Suprapubic skin (tissue), 4 donors: ENCODE measurements around the gene ANKRD2. TPM values are rescaled to one million over a fixed set of nuclear protein-coding genes. Genes with fewer than 3 reads are reported as not detected.

Experiments
- DNase-seq, 2 donors: peaks; one replicate each; pipeline ENCODE4 v3.0.0-alpha.2; 2019; ENCODE audit warnings: low spot score in 2 of 2
- H3K27ac ChIP-seq: fragments of 200-600 bp; sonication (generic); one replicate; pipeline ENCODE4 v1.5.1; 2019
- H3K27me3 ChIP-seq: fragments of 200-600 bp; sonication (generic); one replicate; pipeline ENCODE4 v1.5.1; 2019
- H3K36me3 ChIP-seq: fragments of 200-600 bp; sonication (generic); one replicate; pipeline ENCODE4 v1.5.1; 2019
- H3K4me1 ChIP-seq: fragments of 200-600 bp; sonication (generic); one replicate; pipeline ENCODE4 v1.5.1; 2019
- H3K4me3 ChIP-seq: fragments of 200-600 bp; sonication (generic); one replicate; pipeline ENCODE4 v1.5.1; 2019; ENCODE audit warnings: mild to moderate bottlenecking
- H3K9me3 ChIP-seq: fragments of 200-600 bp; sonication (generic); one replicate; pipeline ENCODE4 v1.5.1; 2019
- CTCF ChIP-seq, 2 donors: fragments of 200-600 bp in 1 of 2; fragments of 450-650 bp in 1 of 2; sonication (generic) in 1 of 2; IDR thresholded peaks; one replicate each; pipeline ENCODE4 v1.5.1; 2016 to 2019; ENCODE audit warnings: antibody characterized with exemption in 2 of 2, mild to moderate bottlenecking in 1 of 2, moderate library complexity in 1 of 2
- EP300 ChIP-seq: sonication (generic); formaldehyde crosslinking; IDR thresholded peaks from one replicate; pipeline ENCODE4 v1.6.1; 2017; ENCODE audit warnings: antibody characterized with exemption
- POLR2A ChIP-seq, 2 donors: fragments of 450-650 bp; IDR thresholded peaks; one replicate each; pipeline ENCODE4 v1.6.1; 2017; ENCODE audit warnings: antibody characterized with exemption in 2 of 2, mild to moderate bottlenecking in 2 of 2, moderate library complexity in 2 of 2
- POLR2AphosphoS5 ChIP-seq, 3 donors: sonication (generic); formaldehyde crosslinking; IDR thresholded peaks; one replicate each; pipeline ENCODE4 v1.6.1; 2017; ENCODE audit warnings: antibody characterized with exemption in 3 of 3
- WGBS: methylation state at CpG from one replicate; pipeline ENCODE4 v1.1.5; 2018; 5-methylcytosine and 5-hydroxymethylcytosine counted together
- total RNA-seq, 4 donors: library from RNA; depleted of rRNA; stranded (reverse); fragments of >200 nt; gene quantifications; one replicate each; pipeline ENCODE4 v1.1.0, GENCODE V29; 2016

ANKRD2 gene
- total RNA-seq, 4 donors from 2014 or later: 0.45 to 2.5 (median 2.0) TPM; not detected in 1

- Histone ChIP-seq H3K27ac (no peak overlapping the region), H3K9me3 (no peaks in the 10 kb centered on the region), H3K36me3 (no peaks in the 10 kb centered on the region), H3K4me3 (no peak overlapping the region), H3K4me1 (peaks cover 50% of the 10 kb centered on the region), H3K27me3 (no peaks in the 10 kb centered on the region)
- WGBS: 78% methylated on average over 4 of the region's 4 CpGs
- DNase-seq: no peak
- TF ChIP-seq POLR2AphosphoS5 (IDR thresholded peaks at IDR 0.05) (no peak), POLR2A (IDR thresholded peaks at IDR 0.05) (no peak), EP300 (no peak), CTCF (IDR thresholded peaks at IDR 0.05) (no peak)
These were observed 25.3 kb upstream of the ANKRD2 start for GRCh38 chr10:97547271-97547600.

GRCh38 chr10:97547962-97548361, 24.6 kb upstream of the ANKRD2 start:
- no peak overlapping the region for H3K27ac ChIP-seq
- no peaks in the 10 kb centered on the region for H3K9me3 ChIP-seq
- H3K4me1 ChIP-seq: peaks cover 43% of the 10 kb centered on the region
- no peaks in the 10 kb centered on the region for H3K27me3 ChIP-seq
- TF ChIP-seq POLR2AphosphoS5 (IDR thresholded peaks at IDR 0.05) (no peak), EP300 (no peak)
- DNase-seq: no peak
- WGBS: 65% methylated on average over 4 of the region's 4 CpGs
- no peak overlapping the region for H3K4me3 ChIP-seq
- no peaks in the 10 kb centered on the region for H3K36me3 ChIP-seq

GRCh38 chr10:97548828-97549455, 23.6 kb upstream of the ANKRD2 start:
- Histone ChIP-seq H3K4me3 (no peak overlapping the region), H3K36me3 (no peaks in the 10 kb centered on the region), H3K4me1 (peaks cover 42% of the 10 kb centered on the region), H3K9me3 (no peaks in the 10 kb centered on the region), H3K27me3 (no peaks in the 10 kb centered on the region), H3K27ac (peak overlapping the region; percentile 68)
- 66% methylated on average over 8 of the region's 13 CpGs for WGBS
- DNase-seq: no peak
- TF ChIP-seq POLR2AphosphoS5 (IDR thresholded peaks at IDR 0.05) (no peak), EP300 (no peak), CTCF (IDR thresholded peaks at IDR 0.05) (no peak), POLR2A (IDR thresholded peaks at IDR 0.05) (no peak)

GRCh38 chr10:97549587-97550322, 22.8 kb upstream of the ANKRD2 start:
- DNase-seq: no peak
- TF ChIP-seq POLR2A (IDR thresholded peaks at IDR 0.05) (no peak), EP300 (no peak), CTCF (IDR thresholded peaks at IDR 0.05) (no peak), POLR2AphosphoS5 (IDR thresholded peaks at IDR 0.05) (no peak)
- Histone ChIP-seq H3K4me3 (no peak overlapping the region), H3K9me3 (no peaks in the 10 kb centered on the region), H3K4me1 (peaks cover 41% of the 10 kb centered on the region), H3K27me3 (no peaks in the 10 kb centered on the region), H3K36me3 (no peaks in the 10 kb centered on the region), H3K27ac (peak overlapping the region; percentile 68)
- 36% methylated on average over 6 of the region's 13 CpGs for WGBS

- DNase-seq: no peak
- peak overlapping the region; percentile 68 for H3K27ac ChIP-seq
- peaks cover 41% of the 10 kb centered on the region for H3K4me1 ChIP-seq
- no peak for TF ChIP-seq EP300
- no peak for TF ChIP-seq POLR2AphosphoS5 (IDR thresholded peaks at IDR 0.05)
- TF ChIP-seq CTCF (IDR thresholded peaks at IDR 0.05): no peak
- TF ChIP-seq POLR2A (IDR thresholded peaks at IDR 0.05): no peak
- no peak overlapping the region for H3K4me3 ChIP-seq
- WGBS: 66% methylated on average over 10 of the region's 10 CpGs
- H3K27me3 ChIP-seq: no peaks in the 10 kb centered on the region
- no peaks in the 10 kb centered on the region for H3K36me3 ChIP-seq
- H3K9me3 ChIP-seq: no peaks in the 10 kb centered on the region
These were observed 22.0 kb upstream of the ANKRD2 start for GRCh38 chr10:97550336-97551149.
